ENCODE data around the gene SFPQ.

DNA sequence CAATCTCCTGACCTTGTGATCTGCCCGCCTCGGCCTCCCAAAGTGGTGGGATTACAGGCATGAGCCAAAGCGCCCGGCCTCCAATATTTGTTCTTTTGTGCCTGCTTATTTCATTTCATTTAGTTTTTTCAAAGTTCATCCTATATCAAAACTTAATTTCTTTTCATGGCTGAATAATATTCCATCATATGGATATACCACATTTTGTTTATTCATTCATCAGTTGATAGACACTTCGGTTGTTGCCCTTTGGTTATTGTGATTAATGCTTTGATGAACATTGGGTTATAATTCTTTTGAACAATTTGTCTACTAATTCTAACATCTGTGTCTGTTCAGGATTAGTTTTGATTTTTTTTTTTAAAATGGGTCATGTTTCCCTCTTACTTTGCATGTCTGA lies 41.7 kb downstream of the SFPQ start:
- TF ChIP-seq POLR2A (IDR thresholded peaks at IDR 0.05; ENCODE audit: low read length) (no peak), JUN (IDR thresholded peaks at IDR 0.05) (no peak), CTCF (IDR thresholded peaks at IDR 0.05) (no peak), ZFP36 (IDR thresholded peaks at IDR 0.05; ENCODE audit: borderline replicate concordance, partially characterized antibody) (no peak)
